Activated CD4-positive, alpha-beta T cell treated with anti-CD3 and anti-CD28 coated beads for 36 hours (primary cell): ENCODE data around the gene TTC33. TPM values are rescaled to one million over a fixed set of nuclear protein-coding genes. Genes with fewer than 3 reads are reported as not detected.

ENCODE experiments used
- ATAC-seq: fragments of 200-7000 bp; cut with Tn5 transposase; one replicate; pipeline ENCODE4 v1.10.0; 2021; ENCODE audit warnings: mild to moderate bottlenecking, moderate library complexity
- CTCF ChIA-PET: fragments of 350-600 bp; sonication (Branson Sonifier 250); formaldehyde crosslinking; loops from one replicate; lab custom pipeline; 2021; ENCODE audit warnings: antibody characterized with exemption; lab: Charles Lee
- POLR2A ChIA-PET: fragments of 350-600 bp; sonication (Branson Sonifier 250); formaldehyde crosslinking; loops from one replicate; lab custom pipeline; 2021; ENCODE audit warnings: antibody characterized with exemption, inconsistent platforms; lab: Charles Lee
- DNase-seq: peaks from one replicate; pipeline ENCODE4 v3.0.0-alpha.2; 2020
- H3K27ac Mint-ChIP-seq: one replicate; pipeline ENCODE4 v1.8.0; 2021; ENCODE audit warnings: mixed read lengths
- H3K27me3 Mint-ChIP-seq: one replicate; pipeline ENCODE4 v1.8.0; 2021; ENCODE audit warnings: mixed read lengths
- H3K36me3 Mint-ChIP-seq: one replicate; pipeline ENCODE4 v1.8.0; 2021; ENCODE audit warnings: low read depth, mixed read lengths
- H3K4me1 Mint-ChIP-seq: one replicate; pipeline ENCODE4 v1.8.0; 2021; ENCODE audit warnings: mixed read lengths
- H3K4me3 Mint-ChIP-seq: one replicate; pipeline ENCODE4 v1.8.0; 2021; ENCODE audit warnings: mild to moderate bottlenecking, moderate library complexity, mixed read lengths
- H3K9me3 Mint-ChIP-seq: one replicate; pipeline ENCODE4 v1.8.0; 2021; ENCODE audit warnings: low read depth, mixed read lengths
- intact Hi-C, 2 experiments: fragments of 100-400 bp; cut with DNase I in 1 of 2; cut with micrococcal nuclease in 1 of 2; formaldehyde crosslinking; loops; one replicate each; pipeline versions ENCODE4 v1.14.2 to v1.15.1; 2022 to 2024; cut with DNase I, micrococcal nuclease
- total RNA-seq, 2 experiments: library from RNA; stranded (reverse); gene quantifications; one replicate each; pipeline ENCODE4 v1.2.3, GENCODE V29; 2021

TTC33 gene
- total RNA-seq, 2 experiments from 2014 or later = 31.4 to 31.7 TPM

DNA sequence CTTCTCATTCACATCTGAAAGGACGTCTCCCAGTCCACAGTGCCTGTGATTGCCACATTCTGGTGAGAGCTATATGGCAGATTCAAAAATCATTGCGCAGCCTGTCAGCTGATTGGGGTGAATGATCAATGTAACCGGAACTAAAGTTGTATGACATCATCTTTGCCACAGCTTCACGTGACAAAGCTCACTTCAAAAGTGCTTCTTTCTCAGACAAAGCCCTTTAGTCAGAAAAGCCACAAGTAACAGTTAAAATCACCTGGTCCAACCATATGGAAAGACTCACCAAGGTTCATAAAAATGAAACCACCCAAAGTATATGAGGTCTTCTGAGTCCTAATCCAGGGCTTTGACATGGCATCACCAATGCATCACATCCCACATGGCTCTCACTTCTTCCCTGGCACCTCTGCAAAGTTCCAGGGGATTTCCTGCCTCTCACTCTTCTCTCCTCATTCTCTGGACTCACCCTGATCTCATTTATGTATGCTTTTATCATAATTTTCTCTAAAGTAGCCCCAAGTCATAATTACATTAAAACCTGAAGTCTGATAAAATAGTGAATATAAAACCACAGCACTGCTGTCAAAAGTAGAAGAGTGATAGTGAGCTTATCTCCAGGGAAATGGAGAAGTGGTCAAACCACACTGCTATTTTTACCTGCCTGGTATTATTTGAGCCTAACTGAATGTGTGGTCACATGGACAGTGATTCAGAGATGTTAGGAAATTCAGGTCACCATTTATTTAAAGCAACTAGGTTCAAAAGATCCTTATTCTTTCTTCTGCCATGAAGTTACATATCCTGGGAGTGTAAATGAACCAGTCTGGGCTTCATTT, 269.1 kb downstream of the TTC33 start:
- peak overlapping the region; percentile 12 for H3K4me3 Mint-ChIP-seq
- peak overlapping the region; percentile 91 for H3K27ac Mint-ChIP-seq
- POLR2A ChIA-PET = interaction anchor here (0.6 to 1.9 kb wide), 12 partner anchors 25 to 263 kb away, joined by 3 to 13 read pairs (median 4); partner anchors contain the start of gene PTGER4
- intact Hi-C loops = loop anchor here (1.0 to 10.0 kb wide), 14 partner anchors 46 to 539 kb away; partner anchors contain the start of genes PTGER4 (in 1 of the 2) and RPL37 (in 1 of the 2)
- DNase-seq (peak; percentile 82), ATAC-seq (peak; percentile 75)
- H3K4me1 Mint-ChIP-seq = peaks cover 82% of the 10 kb centered on the region
- peaks cover 2% of the 10 kb centered on the region for H3K36me3 Mint-ChIP-seq
- CTCF ChIA-PET = interaction anchor here (0.8 to 1.1 kb wide), 6 partner anchors 11 to 262 kb away, joined by 3 to 4 read pairs (median 3); no protein-coding TSS in a partner anchor
- H3K9me3 Mint-ChIP-seq = no peaks in the 10 kb centered on the region
- no peaks in the 10 kb centered on the region for H3K27me3 Mint-ChIP-seq

- H3K4me3 Mint-ChIP-seq = no peak overlapping the region
- DNase-seq = no peak
- POLR2A ChIA-PET = interaction anchor here (1.4 to 1.9 kb wide), 2 partner anchors 75 to 84 kb away, joined by 5 to 9 read pairs; no protein-coding TSS in a partner anchor
- CTCF ChIA-PET = interaction anchor here (0.8 to 1.1 kb wide), 6 partner anchors 9 to 201 kb away, joined by 3 to 4 read pairs (median 3); no protein-coding TSS in a partner anchor
- no peaks in the 10 kb centered on the region for H3K27me3 Mint-ChIP-seq
- H3K36me3 Mint-ChIP-seq = peaks cover 2% of the 10 kb centered on the region
- peaks cover 81% of the 10 kb centered on the region for H3K4me1 Mint-ChIP-seq
- no peak for ATAC-seq
- H3K27ac Mint-ChIP-seq = peak overlapping the region; percentile 91
- H3K9me3 Mint-ChIP-seq = no peaks in the 10 kb centered on the region
- intact Hi-C loops = loop anchor here (5.0 to 10.0 kb wide), 3 partner anchors 313 to 538 kb away; partner anchors contain the start of gene RPL37 (in 1 of the 2)
Observed at GRCh38 chr5:40485021-40485998, 270.5 kb downstream of the TTC33 start.

DNA sequence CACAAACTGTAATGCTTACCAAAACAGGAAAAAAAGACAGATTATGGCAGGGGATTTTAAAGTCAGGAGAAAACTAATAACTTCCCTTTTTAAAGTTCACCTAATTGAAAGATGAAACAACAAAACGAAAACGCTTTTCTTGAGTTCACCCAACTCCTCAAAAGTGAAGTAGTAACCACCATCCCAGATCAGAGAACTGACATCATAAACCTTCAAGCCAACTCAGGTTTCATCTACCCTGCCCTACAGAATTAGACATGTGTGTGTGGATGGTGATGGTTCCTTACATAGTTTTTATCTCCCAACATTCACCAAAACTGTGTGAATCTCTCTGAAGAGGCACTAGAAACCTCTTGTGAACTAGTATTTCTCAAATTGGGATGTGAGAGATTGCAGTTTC, 271.3 kb downstream of the TTC33 start:
- H3K27ac Mint-ChIP-seq = peak overlapping the region; percentile 91
- no peak for DNase-seq

GRCh38 chr5:40483316-40483715, 272.4 kb downstream of the TTC33 start:
- CTCF ChIA-PET = no interaction called here
- no peaks in the 10 kb centered on the region for H3K9me3 Mint-ChIP-seq
- H3K27me3 Mint-ChIP-seq = no peaks in the 10 kb centered on the region
- intact Hi-C loops = loop anchor here in 1 of 2 experiments (10.0 kb wide), 1 partner anchor 351 kb away; the partner anchor contains the start of gene RPL37
- no peak for DNase-seq
- H3K27ac Mint-ChIP-seq = peak overlapping the region; percentile 91
- POLR2A ChIA-PET = no interaction called here
- ATAC-seq = no peak
- peaks cover 2% of the 10 kb centered on the region for H3K36me3 Mint-ChIP-seq
- no peak overlapping the region for H3K4me3 Mint-ChIP-seq
- peaks cover 81% of the 10 kb centered on the region for H3K4me1 Mint-ChIP-seq

More for the DNA sequence above, 271.3 kb downstream of the TTC33 start:
- Mint-ChIP-seq H3K4me3 (peak overlapping the region; percentile 12), H3K36me3 (peaks cover 2% of the 10 kb centered on the region), H3K9me3 (no peaks in the 10 kb centered on the region), H3K4me1 (peaks cover 84% of the 10 kb centered on the region), H3K27me3 (no peaks in the 10 kb centered on the region)
- peak; percentile 27 for ATAC-seq
- ChIA-PET POLR2A (no interaction called here), CTCF (interaction anchor here (0.7 to 0.9 kb wide), 2 partner anchors 8 to 74 kb away, joined by 4 read pairs; no protein-coding TSS in a partner anchor)
- intact Hi-C loops = loop anchor here in 1 of 2 experiments (10.0 kb wide), 1 partner anchor 350 kb away; the partner anchor contains the start of gene RPL37

DNA sequence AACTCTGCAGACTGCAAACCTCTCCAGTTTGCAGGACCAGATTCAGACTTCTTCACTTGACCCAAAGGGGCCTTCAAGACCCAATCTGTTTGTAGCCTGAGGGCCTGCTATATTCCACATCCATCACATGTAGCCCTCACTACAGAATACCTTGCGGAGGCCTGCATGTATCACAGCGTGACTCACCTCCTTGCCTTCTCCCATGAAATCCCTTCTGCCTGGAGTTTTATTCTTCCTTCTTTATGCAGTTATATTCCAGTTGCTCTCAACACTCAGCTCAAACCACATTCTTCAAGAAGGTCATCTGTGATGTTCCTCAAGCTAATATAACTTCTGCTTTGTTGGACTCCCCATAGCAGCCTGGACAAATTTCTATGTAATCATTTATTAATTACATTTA, 274.5 kb downstream of the TTC33 start:
- Mint-ChIP-seq H3K4me1 (peaks cover 68% of the 10 kb centered on the region), H3K4me3 (no peak overlapping the region), H3K27ac (peak overlapping the region; percentile 64), H3K27me3 (no peaks in the 10 kb centered on the region), H3K36me3 (peaks cover 2% of the 10 kb centered on the region), H3K9me3 (no peaks in the 10 kb centered on the region)
- ChIA-PET POLR2A (no interaction called here), CTCF (interaction anchor here (0.7 to 1.4 kb wide), 5 partner anchors 17 to 204 kb away, joined by 3 read pairs; no protein-coding TSS in a partner anchor)
- intact Hi-C loops = loop anchor here in 1 of 2 experiments (10.0 kb wide), 1 partner anchor 354 kb away; the partner anchor contains the start of gene RPL37
- DNase-seq = no peak
- ATAC-seq = no peak

DNA sequence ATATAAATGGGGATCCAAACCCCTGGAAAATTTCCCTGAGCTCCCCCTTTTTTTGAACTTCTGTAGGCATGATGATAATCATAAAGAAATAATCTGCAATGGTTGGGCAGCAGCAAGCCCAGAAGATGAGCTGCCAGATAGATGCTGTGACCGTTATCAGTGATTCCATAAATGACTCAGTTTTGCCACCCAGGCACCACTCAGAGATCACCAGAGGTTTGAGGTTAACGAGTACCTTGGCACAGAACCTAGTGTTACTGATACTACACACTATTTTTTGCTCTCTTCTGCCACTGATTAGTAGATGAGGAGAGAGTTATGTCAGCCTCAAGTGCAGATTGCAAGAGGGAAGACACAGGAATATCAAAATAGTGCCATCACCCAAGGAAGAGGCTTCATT, 275.4 kb downstream of the TTC33 start:
- H3K4me1 Mint-ChIP-seq = peaks cover 64% of the 10 kb centered on the region

DNA sequence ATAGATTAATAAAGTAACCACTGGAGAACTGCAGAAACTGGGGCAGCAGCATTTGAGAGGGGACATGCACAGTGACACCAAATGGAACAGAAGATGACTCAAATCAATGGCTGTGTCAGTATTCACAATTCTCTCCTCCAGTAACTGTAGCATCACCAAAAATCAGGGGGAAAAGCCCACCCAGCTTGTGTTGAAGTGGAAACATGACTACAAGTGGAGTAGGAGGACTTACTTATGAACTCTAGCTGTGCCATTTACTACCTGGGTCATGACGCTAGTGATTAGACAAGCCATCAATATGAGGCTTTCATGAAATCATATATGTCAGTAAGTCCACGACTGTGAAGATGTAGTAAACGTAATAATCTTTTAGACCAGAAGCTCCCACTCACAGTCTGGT, 275.8 kb downstream of the TTC33 start:
- ATAC-seq = peak; percentile 60
- ChIA-PET CTCF (interaction anchor here (0.6 to 1.4 kb wide), 7 partner anchors 11 to 531 kb away, joined by 3 to 4 read pairs (median 3); partner anchors contain the start of gene PTGER4), POLR2A (interaction anchor here (0.6 to 1.1 kb wide), 4 partner anchors 70 to 256 kb away, joined by 3 to 8 read pairs (median 3); no protein-coding TSS in a partner anchor)
- no peaks in the 10 kb centered on the region for H3K36me3 Mint-ChIP-seq
- intact Hi-C loops = loop anchor here in 1 of 2 experiments (10.0 kb wide), 1 partner anchor 355 kb away; the partner anchor contains the start of gene RPL37
- peak overlapping the region; percentile 12 for H3K4me3 Mint-ChIP-seq
- peak overlapping the region; percentile 87 for H3K27ac Mint-ChIP-seq
- no peaks in the 10 kb centered on the region for H3K9me3 Mint-ChIP-seq
- H3K4me1 Mint-ChIP-seq = peaks cover 61% of the 10 kb centered on the region
- no peaks in the 10 kb centered on the region for H3K27me3 Mint-ChIP-seq
- DNase-seq = peak; percentile 37

More for the DNA sequence above, 275.4 kb downstream of the TTC33 start:
- Mint-ChIP-seq H3K9me3 (no peaks in the 10 kb centered on the region), H3K4me3 (peak overlapping the region; percentile 12), H3K36me3 (peaks cover 2% of the 10 kb centered on the region), H3K27me3 (no peaks in the 10 kb centered on the region), H3K27ac (peak overlapping the region; percentile 87)
- CTCF ChIA-PET = interaction anchor here (0.6 to 1.4 kb wide), 10 partner anchors 10 to 531 kb away, joined by 3 to 4 read pairs (median 3); partner anchors contain the start of gene PTGER4
- intact Hi-C loops = loop anchor here in 1 of 2 experiments (10.0 kb wide), 1 partner anchor 354 kb away; the partner anchor contains the start of gene RPL37
- peak; percentile 68 for DNase-seq
- peak; percentile 77 for ATAC-seq
- POLR2A ChIA-PET = interaction anchor here (0.9 to 1.1 kb wide), 3 partner anchors 70 to 256 kb away, joined by 3 to 8 read pairs (median 3); no protein-coding TSS in a partner anchor

GRCh38 chr5:40478766-40479165, 277.0 kb downstream of the TTC33 start:
- CTCF ChIA-PET = interaction anchor here (1.0 to 1.2 kb wide), 2 partner anchors 10 to 68 kb away, joined by 3 read pairs; no protein-coding TSS in a partner anchor

DNA sequence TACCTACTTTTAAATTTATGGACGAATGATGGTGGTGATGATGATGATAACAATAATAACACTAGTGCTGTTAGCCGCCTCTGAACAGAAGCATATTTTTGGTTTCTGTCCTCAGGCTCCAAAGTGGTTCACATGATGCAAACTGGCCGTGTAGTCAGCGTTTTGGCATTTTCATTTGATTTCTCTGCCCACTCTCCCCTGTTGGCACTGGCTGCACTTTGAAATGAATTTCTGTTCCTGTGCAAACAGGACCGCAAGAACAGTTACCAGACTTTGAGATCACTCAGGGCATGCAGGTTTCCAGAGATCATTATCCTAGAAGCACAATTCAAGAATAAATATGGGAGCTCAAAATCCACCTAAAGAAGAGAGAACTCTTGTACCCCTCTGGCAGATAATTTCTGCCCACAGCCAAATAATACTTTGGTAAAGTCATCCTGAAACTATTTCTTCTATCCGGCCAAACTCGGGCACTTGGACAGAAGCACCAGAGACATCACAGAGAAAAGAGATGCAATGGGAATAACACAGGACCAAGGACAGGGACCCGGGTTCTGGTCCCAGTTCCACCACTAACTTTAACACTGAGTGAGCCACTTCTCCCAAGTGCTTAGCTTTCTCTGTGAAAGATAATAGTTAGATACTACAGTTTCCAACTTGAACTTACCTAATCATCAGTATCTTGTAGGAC, 277.8 kb downstream of the TTC33 start:
- H3K4me1 Mint-ChIP-seq = peaks cover 44% of the 10 kb centered on the region
- no peak for ATAC-seq
- ChIA-PET POLR2A (no interaction called here), CTCF (interaction anchor here (1.0 to 1.3 kb wide), 3 partner anchors 11 to 67 kb away, joined by 3 to 4 read pairs (median 3); no protein-coding TSS in a partner anchor)
- H3K27me3 Mint-ChIP-seq = no peaks in the 10 kb centered on the region
- peaks cover 2% of the 10 kb centered on the region for H3K9me3 Mint-ChIP-seq
- intact Hi-C loops = no loop called here
- H3K27ac Mint-ChIP-seq = no peak overlapping the region
- H3K4me3 Mint-ChIP-seq = no peak overlapping the region
- no peak for DNase-seq
- H3K36me3 Mint-ChIP-seq = no peaks in the 10 kb centered on the region

More at GRCh38 chr5:40478766-40479165, 277.0 kb downstream of the TTC33 start:
- H3K27ac Mint-ChIP-seq = no peak overlapping the region
- H3K9me3 Mint-ChIP-seq = no peaks in the 10 kb centered on the region
- no peak for ATAC-seq
- intact Hi-C loops = no loop called here
- POLR2A ChIA-PET = no interaction called here
- H3K27me3 Mint-ChIP-seq = no peaks in the 10 kb centered on the region
- no peak for DNase-seq
- no peaks in the 10 kb centered on the region for H3K36me3 Mint-ChIP-seq
- no peak overlapping the region for H3K4me3 Mint-ChIP-seq
- H3K4me1 Mint-ChIP-seq = peaks cover 49% of the 10 kb centered on the region
